Peyer's patch (tissue), 4 donors: ENCODE results near the gene OTOP3. TPM values are rescaled to one million over a fixed set of nuclear protein-coding genes. Genes with fewer than 3 reads are reported as not detected.

Source experiments
- DNase-seq, 3 donors: peaks; one replicate each; pipeline ENCODE4 v3.0.0-alpha.2; 2017 to 2019
- H3K27ac ChIP-seq, 4 donors: fragments of 200-600 bp; sonication (generic); one replicate each; pipeline ENCODE4 v1.5.1; 2016 to 2019
- H3K27me3 ChIP-seq, 2 donors: fragments of 200-600 bp; sonication (generic); one replicate each; pipeline ENCODE4 v1.5.1; 2019
- H3K36me3 ChIP-seq, 3 donors: fragments of 200-600 bp; sonication (generic); one replicate each; pipeline ENCODE4 v1.5.1; 2016 to 2019
- H3K4me1 ChIP-seq, 4 donors: fragments of 200-600 bp; sonication (generic); one replicate each; pipeline ENCODE4 v1.5.1; 2016 to 2019
- H3K4me3 ChIP-seq, 4 donors: fragments of 200-600 bp; sonication (generic); 1 replicate in 3 of 4; 2 replicates in 1 of 4; pipeline ENCODE4 v1.5.1; 2016 to 2019; ENCODE audit warnings: mild to moderate bottlenecking in 1 of 4
- H3K9me3 ChIP-seq, 4 donors: fragments of 200-600 bp; sonication (generic); one replicate each; pipeline ENCODE4 v1.5.1; 2016 to 2019; ENCODE audit warnings: mild to moderate bottlenecking in 1 of 4
- POLR2A ChIP-seq, 2 donors: fragments of 450-650 bp; IDR thresholded peaks; one replicate each; pipeline ENCODE4 v1.5.1; 2017; ENCODE audit warnings: antibody characterized with exemption in 2 of 2, mild to moderate bottlenecking in 2 of 2, moderate library complexity in 2 of 2
- total RNA-seq, 4 donors: library from RNA; depleted of rRNA; stranded (reverse); fragments of >200 nt; gene quantifications; one replicate each; pipeline ENCODE4 v1.1.0, GENCODE V29; 2016
- TF ChIP-seq, protein P1 (sequence below), 6 experiments: fragments of 450-650 bp in 4 of 6; fragments of 200-600 bp in 2 of 6; sonication (generic) in 1 of 6; IDR thresholded peaks; one replicate each; pipeline ENCODE4 v1.5.1; 2017 to 2019; ENCODE audit warnings: antibody characterized with exemption in 6 of 6, mild to moderate bottlenecking in 3 of 6, moderate library complexity in 1 of 6

The OTOP3 gene
- total RNA-seq, 4 donors from 2014 or later, result 5.2 to 9.3 (median 8.5) TPM; not detected in 1

DNA sequence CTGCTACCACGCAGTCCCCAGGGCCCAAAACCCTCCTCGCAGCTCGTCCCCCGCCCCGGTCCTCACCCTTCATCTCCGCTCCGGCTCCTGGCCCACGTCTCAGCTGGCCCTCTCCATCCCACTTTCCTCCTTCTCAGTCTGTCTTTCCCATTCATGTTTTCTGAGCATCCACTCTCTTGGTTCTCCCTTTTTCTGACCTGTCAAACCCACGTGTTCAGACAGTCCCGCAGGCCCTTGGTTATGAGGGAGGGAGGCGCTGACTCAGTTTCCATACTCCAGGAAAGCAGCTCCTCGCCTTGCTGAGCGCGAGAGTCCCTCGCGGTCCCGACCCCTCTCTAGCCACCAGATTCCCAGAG lies 37.3 kb downstream of the OTOP3 start:
- peak overlapping the region; percentile 62 to 93 (median 74) for H3K4me3 ChIP-seq
- H3K4me1 ChIP-seq, result peaks cover 2 to 30% (median 10%) of the 10 kb centered on the region in 4 donors
- H3K27me3 ChIP-seq, result no peaks in the 10 kb centered on the region
- peak overlapping the region; percentile 58 to 84 (median 76) for H3K27ac ChIP-seq
- no peak for DNase-seq
- no peaks in the 10 kb centered on the region for H3K36me3 ChIP-seq
- no peaks in the 10 kb centered on the region for H3K9me3 ChIP-seq
- no peak for TF ChIP-seq POLR2A (IDR thresholded peaks at IDR 0.05)
- TF ChIP-seq, protein P1, sequence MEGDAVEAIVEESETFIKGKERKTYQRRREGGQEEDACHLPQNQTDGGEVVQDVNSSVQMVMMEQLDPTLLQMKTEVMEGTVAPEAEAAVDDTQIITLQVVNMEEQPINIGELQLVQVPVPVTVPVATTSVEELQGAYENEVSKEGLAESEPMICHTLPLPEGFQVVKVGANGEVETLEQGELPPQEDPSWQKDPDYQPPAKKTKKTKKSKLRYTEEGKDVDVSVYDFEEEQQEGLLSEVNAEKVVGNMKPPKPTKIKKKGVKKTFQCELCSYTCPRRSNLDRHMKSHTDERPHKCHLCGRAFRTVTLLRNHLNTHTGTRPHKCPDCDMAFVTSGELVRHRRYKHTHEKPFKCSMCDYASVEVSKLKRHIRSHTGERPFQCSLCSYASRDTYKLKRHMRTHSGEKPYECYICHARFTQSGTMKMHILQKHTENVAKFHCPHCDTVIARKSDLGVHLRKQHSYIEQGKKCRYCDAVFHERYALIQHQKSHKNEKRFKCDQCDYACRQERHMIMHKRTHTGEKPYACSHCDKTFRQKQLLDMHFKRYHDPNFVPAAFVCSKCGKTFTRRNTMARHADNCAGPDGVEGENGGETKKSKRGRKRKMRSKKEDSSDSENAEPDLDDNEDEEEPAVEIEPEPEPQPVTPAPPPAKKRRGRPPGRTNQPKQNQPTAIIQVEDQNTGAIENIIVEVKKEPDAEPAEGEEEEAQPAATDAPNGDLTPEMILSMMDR (IDR thresholded peaks at IDR 0.05), result no peak

DNA sequence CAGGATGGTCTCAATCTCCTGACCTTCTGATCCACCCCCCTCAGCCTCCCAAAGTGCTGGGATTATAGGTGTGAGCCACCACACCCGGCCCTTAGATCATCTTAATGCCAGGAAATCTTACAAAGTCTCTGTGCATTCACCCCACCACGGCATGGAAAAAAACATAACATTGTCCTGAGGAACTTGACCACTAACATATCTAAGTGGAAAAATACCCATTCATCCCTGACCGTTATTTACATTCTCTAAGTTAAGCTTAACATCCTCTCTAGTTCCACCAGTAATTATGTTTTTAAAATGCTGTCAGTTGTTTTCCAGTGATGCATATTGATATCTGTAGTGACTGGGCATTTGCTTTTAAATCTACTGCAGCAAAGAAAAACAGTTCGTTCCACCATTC lies 40.2 kb downstream of the OTOP3 start:
- Histone ChIP-seq H3K36me3 (no peaks in the 10 kb centered on the region), H3K27ac (no peak overlapping the region), H3K9me3 (no peaks in the 10 kb centered on the region), H3K4me1 (peaks cover 0 to 18% (median 10%) of the 10 kb centered on the region in 4 donors), H3K4me3 (no peak overlapping the region), H3K27me3 (no peaks in the 10 kb centered on the region)
- DNase-seq, result no peak
- TF ChIP-seq POLR2A (IDR thresholded peaks at IDR 0.05), result no peak
- TF ChIP-seq, protein P1 (IDR thresholded peaks at IDR 0.05), result no peak

DNA sequence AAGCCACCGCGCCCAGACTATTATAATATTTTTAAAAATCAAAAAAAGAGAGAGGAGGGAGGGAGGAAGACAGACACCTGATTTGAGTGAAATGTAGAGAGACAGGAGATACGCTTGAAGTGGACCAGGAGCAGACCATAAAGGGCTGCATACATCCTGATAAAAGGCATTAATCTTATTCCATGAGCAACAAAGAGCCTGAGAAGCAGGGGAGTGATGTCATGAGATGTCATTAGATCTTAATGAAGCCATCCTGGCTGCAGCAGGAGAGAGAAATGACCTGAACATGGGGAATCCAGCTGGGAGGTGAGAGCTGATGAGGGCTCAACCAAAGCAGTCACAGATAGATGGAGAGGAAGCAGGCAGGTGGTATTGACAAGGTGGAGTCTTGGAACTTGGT lies 42.1 kb downstream of the OTOP3 start:
- Histone ChIP-seq H3K4me1 (peaks cover 4 to 18% (median 13%) of the 10 kb centered on the region in 4 donors), H3K36me3 (no peaks in the 10 kb centered on the region), H3K27me3 (no peaks in the 10 kb centered on the region), H3K9me3 (no peaks in the 10 kb centered on the region), H3K4me3 (no peak overlapping the region), H3K27ac (no peak overlapping the region)
- TF ChIP-seq, protein P1 (IDR thresholded peaks at IDR 0.05), result no peak
- TF ChIP-seq POLR2A (IDR thresholded peaks at IDR 0.05), result no peak
- DNase-seq, result no peak

DNA sequence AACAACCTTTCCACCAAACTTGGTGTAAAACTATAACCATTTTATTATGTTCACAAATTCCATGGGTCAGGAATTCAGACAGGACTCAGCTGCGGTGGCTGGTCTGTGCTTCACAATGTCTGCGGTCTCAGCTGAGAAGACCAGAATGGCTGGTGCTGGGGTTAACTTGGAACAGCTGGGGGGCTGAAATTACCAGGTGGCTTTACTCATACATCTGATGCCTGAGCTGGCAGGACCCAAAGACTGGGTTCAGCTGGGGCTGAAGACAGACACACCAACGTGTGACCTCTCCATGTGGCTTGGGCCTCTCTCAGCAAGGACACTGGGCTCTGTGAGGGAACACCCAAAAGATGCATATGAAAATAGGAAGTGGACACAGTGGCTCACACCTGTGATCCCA lies 42.5 kb downstream of the OTOP3 start:
- Histone ChIP-seq H3K36me3 (no peaks in the 10 kb centered on the region), H3K27ac (no peak overlapping the region), H3K4me3 (no peak overlapping the region), H3K27me3 (no peaks in the 10 kb centered on the region), H3K4me1 (peaks cover 4 to 14% (median 9%) of the 10 kb centered on the region in 4 donors), H3K9me3 (no peaks in the 10 kb centered on the region)
- TF ChIP-seq POLR2A (IDR thresholded peaks at IDR 0.05), result no peak
- TF ChIP-seq, protein P1 (IDR thresholded peaks at IDR 0.05), result no peak
- no peak for DNase-seq

DNA sequence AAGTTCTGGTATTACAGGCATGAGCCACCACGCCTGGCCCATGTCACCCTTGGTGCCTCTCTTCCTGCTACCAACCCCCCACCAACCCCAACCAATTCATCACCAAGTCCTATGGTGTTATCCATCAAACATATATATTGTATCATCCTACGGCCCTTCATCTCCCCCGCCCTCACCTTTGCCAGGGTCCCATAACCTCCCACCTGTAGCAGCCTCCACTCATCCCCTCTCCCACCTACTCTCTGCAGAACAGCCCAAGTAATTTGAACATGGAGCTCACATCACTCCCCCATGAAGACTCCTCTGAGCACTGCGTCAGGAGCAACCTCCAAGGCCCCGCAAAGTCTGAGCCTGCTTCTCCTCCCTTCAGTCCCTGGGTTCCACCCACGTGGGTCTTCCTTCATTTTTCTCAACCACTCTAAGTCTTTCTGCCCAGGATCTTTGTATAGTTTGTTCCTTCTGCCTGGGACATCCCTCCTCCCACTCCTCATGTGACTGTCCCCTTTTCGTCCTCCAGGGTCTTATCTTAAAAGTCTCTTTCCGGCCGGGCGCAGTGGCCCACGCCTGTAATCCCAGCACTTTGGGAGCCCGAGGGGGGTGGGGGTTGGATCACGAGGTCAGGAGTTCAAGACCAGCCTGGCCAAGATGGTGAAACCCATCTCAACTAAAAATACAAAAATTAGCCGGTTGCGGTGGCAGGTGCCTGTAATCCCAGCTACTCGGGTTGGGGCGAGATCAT lies 43.9 kb downstream of the OTOP3 start:
- no peak overlapping the region for H3K27ac ChIP-seq
- H3K27me3 ChIP-seq, result no peaks in the 10 kb centered on the region
- H3K4me1 ChIP-seq, result peaks cover 4 to 12% (median 9%) of the 10 kb centered on the region in 4 donors
- no peak overlapping the region for H3K4me3 ChIP-seq
- H3K9me3 ChIP-seq, result no peaks in the 10 kb centered on the region
- TF ChIP-seq, protein P1 (IDR thresholded peaks at IDR 0.05), result no peak
- no peak for TF ChIP-seq POLR2A (IDR thresholded peaks at IDR 0.05)
- no peaks in the 10 kb centered on the region for H3K36me3 ChIP-seq
- DNase-seq, result no peak
